NCI-H526 (cell line): ENCODE results near the gene OPCML.
A peak's percentile ranks its signal among the peaks of the same experiment; 100 is the strongest.

Experiments
- DNase-seq, 2 experiments: peaks; one replicate each; lab custom pipeline; 2025; lab: John Stamatoyannopoulos, UW

Gene OPCML

DNA sequence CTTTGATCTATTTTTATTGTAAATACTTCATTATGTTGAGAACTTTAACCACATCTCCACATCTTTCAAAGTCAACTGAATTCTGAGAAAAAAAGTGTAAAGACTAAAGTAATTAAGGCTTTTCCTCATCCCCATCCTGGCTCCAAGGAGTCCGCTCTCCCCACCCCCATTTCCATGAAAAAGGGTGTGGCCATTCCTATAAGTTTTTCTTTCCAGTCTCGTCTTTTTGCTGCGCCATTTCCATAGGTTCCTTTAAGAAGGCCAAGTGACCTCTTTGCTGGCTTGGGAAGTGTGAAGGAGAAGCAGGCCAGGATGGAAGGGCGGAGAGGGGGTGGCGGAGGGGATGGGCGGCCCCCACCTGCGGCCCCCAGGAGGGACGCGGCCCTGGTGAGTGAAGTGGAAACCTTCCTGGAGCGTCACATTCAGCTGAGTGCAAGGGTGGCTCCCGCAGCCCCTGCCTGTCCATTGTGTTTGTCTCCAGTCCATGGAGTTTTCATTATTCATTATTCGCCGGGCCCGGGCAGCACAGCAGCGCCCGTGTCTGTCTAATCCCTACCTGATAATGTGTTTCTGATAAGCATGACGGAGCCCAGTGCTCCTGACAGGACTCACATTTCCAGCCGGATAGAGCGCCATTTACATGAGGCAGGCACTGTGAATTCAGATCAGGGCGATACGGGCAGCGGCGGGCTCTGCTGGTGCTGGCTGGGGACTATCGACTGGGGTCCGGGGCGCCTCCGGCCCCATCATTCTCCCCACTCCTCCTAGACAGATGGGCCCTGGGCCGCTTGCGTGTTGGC lies 739.8 kb downstream of the OPCML start:
- peak in 1 of 2 experiments; percentile 33 for DNase-seq

- DNase-seq, result no peak
Observed at GRCh38 chr11:132790971-132791370, 741.3 kb downstream of the OPCML start.

- DNase-seq, result no peak
Observed at GRCh38 chr11:132790466-132790865, 741.8 kb downstream of the OPCML start.

- DNase-seq, result no peak
Observed at GRCh38 chr11:132788816-132789325, 743.4 kb downstream of the OPCML start.

DNA sequence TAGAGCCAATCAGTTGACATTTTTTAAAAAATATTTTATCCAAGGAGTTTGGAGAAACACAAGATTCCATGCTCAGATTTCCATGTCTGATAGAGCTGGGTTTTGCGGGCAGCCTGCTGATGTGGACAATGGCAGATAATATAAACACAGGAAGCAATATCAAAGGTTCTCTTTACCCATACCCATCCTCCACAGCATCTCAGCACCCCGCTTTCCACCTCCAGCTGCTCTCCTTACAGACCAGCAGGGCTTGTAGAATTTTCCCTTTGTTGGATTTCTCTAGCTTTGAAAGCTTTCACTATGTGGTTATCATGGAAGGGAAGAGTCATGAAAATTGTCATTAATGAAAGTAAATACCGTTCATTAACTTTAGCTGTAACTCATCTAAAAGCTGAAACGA lies 746.4 kb downstream of the OPCML start:
- no peak for DNase-seq

GRCh38 chr11:132784441-132784840 lies 747.9 kb downstream of the OPCML start:
- no peak for DNase-seq

GRCh38 chr11:132782102-132782501 lies 750.2 kb downstream of the OPCML start:
- peak in 1 of 2 experiments; percentile 24 for DNase-seq

DNA sequence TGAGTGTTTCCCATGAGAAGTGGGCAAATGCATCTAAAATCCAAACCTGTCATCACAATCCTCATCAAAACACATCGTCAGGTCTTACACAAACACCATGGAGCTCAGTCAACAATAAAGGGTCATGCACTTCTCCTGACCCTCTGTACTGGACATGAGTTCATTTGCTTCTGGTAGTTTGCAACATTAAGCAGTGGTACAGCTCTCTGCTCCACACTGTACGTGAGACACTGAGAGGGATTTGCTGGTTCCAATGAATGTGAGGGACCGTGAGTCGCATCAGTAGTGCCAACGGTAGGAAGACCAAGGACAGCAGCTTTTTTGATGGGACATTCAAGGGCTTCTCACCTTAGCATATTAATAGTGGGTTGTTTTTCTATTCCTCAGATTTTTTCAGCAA lies 752.3 kb downstream of the OPCML start:
- DNase-seq, result no peak

GRCh38 chr11:132779497-132779896 lies 752.8 kb downstream of the OPCML start:
- DNase-seq, result no peak

DNA sequence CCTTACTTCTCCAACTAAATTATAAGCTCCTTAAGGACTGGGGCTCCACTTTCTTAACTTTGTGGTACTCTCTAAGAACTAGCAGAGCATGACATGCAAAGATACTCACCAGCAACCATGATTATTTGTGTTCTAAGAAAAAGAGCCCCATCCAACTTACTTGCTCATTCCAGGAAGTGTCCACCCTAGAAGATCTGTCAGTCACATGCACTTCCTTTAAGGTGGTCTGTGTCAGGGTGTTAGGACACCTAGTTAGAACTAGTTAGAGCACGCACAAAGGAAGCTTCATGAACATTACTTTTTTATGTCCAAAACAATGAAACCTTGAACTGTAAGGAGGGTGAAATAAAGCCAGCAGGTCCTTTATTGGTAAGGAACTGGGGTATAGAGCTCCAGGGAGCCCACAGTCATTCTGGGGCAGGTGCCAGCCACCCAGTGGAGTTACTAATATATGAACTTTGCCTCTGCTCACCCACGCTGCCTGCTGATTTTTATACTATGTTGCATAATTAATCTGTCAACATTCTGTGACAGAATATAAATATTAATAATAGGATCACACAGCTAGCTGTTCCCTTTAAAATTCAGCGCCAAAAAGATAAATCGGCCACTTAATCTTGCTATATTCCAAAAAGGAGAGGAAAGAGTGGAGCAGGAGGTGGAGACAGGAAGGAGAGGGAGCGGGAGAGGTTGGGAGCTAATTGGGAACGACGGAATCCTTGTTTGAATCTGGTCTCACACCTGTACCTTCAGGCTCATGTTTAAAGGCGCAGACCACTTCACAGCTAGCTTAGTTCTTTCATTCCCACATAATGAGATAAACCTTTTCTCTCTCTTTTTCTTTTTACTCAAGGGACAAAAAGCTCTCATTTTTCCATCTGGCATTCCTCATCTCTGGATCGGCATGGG lies 755.0 kb downstream of the OPCML start:
- DNase-seq, result no peak

- no peak for DNase-seq
Observed at GRCh38 chr11:132773751-132774150, 758.5 kb downstream of the OPCML start.

GRCh38 chr11:132772703-132773545 lies 759.4 kb downstream of the OPCML start:
- DNase-seq, result no peak

- no peak for DNase-seq
Observed at GRCh38 chr11:132771746-132772145, 760.6 kb downstream of the OPCML start.

GRCh38 chr11:132770829-132771530 lies 761.3 kb downstream of the OPCML start:
- DNase-seq, result no peak

DNA sequence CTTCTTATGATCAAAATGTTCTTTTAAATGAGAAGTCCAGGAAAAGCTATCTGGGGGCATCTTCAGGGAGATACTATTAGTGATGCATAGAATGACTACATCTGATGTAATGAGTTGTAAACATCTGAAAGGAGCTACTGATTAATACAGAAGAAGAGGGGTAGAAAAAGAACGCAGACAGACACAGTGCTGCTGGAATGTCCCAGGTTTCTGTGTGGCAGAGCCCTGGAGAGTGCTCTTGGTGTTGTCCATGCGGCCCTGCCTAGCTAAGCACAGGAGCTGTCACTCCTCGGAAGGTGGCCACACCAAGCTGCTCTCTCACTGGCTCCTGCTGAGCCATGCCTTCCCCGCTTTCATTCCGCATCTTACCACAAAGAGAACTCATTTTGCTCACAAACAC lies 768.8 kb downstream of the OPCML start:
- DNase-seq, result no peak

- no peak for DNase-seq
Observed at GRCh38 chr11:132755934-132756333, 776.4 kb downstream of the OPCML start.

- no peak for DNase-seq
Observed at GRCh38 chr11:132751516-132752250, 780.6 kb downstream of the OPCML start.

DNA sequence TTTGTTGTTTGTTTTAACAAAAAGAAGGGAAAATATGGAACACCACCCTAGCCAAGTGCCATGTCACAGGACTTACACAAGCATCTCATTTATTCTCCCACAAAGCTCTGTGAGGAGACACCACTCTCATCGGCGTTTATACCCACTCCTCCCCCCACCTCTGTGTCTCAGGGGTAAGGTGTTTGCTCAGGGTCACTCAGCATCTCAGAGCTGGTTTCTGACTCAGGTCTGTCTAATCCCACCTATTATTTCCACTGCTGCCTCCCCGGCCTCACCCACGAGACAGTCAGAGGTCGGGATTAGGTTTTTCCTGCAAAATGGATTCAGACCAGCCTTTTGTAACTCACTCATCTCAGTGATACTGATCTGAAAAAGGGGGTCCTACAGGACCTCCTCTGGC lies 786.0 kb downstream of the OPCML start:
- DNase-seq, result no peak

DNA sequence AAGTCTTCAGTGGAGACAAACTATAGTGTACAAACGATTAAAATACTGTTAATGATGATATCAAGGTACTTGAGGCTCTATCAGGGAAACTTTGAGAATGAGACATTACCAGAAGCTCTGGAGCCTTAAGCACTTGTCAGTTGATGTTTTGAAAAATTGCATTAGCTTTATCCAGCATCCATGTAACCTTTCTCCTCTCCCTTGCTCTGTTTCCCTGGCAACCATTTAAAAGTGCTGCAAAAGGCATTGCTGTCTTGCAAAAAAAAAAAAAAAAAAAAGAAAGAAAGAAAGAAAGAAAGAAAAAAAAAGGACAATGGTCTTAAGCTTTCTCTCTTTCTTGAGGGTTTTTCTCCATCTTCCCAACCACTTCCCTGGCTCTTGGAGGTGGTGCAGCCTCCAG lies 787.0 kb downstream of the OPCML start:
- no peak for DNase-seq

DNA sequence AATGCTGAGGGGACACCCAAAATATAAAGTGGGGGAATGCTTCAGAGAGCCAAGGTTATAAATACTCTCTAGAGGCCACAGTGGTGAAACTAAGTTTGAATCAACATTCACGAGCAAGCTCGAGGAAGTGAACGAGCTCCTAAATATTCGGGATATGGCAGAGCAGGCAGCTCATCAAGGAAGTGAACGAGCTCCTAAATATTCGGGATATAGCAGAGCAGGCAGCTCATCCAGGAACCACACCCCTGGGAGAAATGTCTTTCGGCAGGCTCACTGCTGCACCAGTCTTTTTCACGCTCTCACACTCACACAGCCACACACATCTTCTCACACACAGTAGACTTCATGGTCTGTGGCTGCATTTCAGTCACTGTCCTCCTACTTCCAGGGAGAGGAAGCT lies 787.5 kb downstream of the OPCML start:
- DNase-seq, result no peak

GRCh38 chr11:132743601-132744000 lies 788.7 kb downstream of the OPCML start:
- DNase-seq, result no peak
